Suprapubic skin (tissue), 4 donors: Measurements from ENCODE around the gene EAF2. TPM values are rescaled to one million over a fixed set of nuclear protein-coding genes. Genes with fewer than 3 reads are reported as not detected.

Experiments used
- DNase-seq, 2 donors: peaks; one replicate each; pipeline ENCODE4 v3.0.0-alpha.2; 2019; ENCODE audit warnings: low spot score in 2 of 2
- H3K27ac ChIP-seq: fragments of 200-600 bp; sonication (generic); one replicate; pipeline ENCODE4 v1.5.1; 2019
- H3K27me3 ChIP-seq: fragments of 200-600 bp; sonication (generic); one replicate; pipeline ENCODE4 v1.5.1; 2019
- H3K36me3 ChIP-seq: fragments of 200-600 bp; sonication (generic); one replicate; pipeline ENCODE4 v1.5.1; 2019
- H3K4me1 ChIP-seq: fragments of 200-600 bp; sonication (generic); one replicate; pipeline ENCODE4 v1.5.1; 2019
- H3K4me3 ChIP-seq: fragments of 200-600 bp; sonication (generic); one replicate; pipeline ENCODE4 v1.5.1; 2019; ENCODE audit warnings: mild to moderate bottlenecking
- H3K9me3 ChIP-seq: fragments of 200-600 bp; sonication (generic); one replicate; pipeline ENCODE4 v1.5.1; 2019
- CTCF ChIP-seq, 2 donors: fragments of 200-600 bp in 1 of 2; fragments of 450-650 bp in 1 of 2; sonication (generic) in 1 of 2; IDR thresholded peaks; one replicate each; pipeline ENCODE4 v1.5.1; 2016 to 2019; ENCODE audit warnings: antibody characterized with exemption in 2 of 2, mild to moderate bottlenecking in 1 of 2, moderate library complexity in 1 of 2
- EP300 ChIP-seq: sonication (generic); formaldehyde crosslinking; IDR thresholded peaks from one replicate; pipeline ENCODE4 v1.6.1; 2017; ENCODE audit warnings: antibody characterized with exemption
- POLR2A ChIP-seq, 2 donors: fragments of 450-650 bp; IDR thresholded peaks; one replicate each; pipeline ENCODE4 v1.6.1; 2017; ENCODE audit warnings: antibody characterized with exemption in 2 of 2, mild to moderate bottlenecking in 2 of 2, moderate library complexity in 2 of 2
- POLR2AphosphoS5 ChIP-seq, 3 donors: sonication (generic); formaldehyde crosslinking; IDR thresholded peaks; one replicate each; pipeline ENCODE4 v1.6.1; 2017; ENCODE audit warnings: antibody characterized with exemption in 3 of 3
- WGBS: methylation state at CpG from one replicate; pipeline ENCODE4 v1.1.5; 2018; 5-methylcytosine and 5-hydroxymethylcytosine counted together
- total RNA-seq, 4 donors: library from RNA; depleted of rRNA; stranded (reverse); fragments of >200 nt; gene quantifications; one replicate each; pipeline ENCODE4 v1.1.0, GENCODE V29; 2016

EAF2 gene
- total RNA-seq, 4 donors from 2014 or later = 1.3 to 5.8 (median 2.6) TPM

DNA sequence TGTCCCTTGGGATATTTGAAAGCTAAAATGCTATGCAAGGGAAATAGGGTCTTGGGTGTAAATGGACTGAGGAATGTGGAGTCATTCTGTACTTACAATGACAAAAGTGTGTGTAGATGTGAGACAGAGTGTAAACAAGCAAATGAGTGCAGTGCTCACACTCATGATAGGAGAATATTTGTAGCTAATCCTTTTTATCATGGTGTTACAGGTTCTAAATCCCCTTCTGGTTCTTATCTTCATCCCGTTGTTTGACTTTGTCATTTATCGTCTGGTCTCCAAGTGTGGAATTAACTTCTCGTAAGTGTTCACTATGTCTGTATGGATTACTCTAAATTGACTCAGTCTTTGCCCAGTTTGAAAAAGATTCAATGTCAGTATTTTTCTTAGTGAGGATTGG lies 89.7 kb downstream of the EAF2 start:
- WGBS = 92% methylated on average over 3 of the region's 3 CpGs
- Histone ChIP-seq H3K9me3 (no peaks in the 10 kb centered on the region), H3K36me3 (no peaks in the 10 kb centered on the region), H3K4me3 (no peak overlapping the region), H3K27me3 (no peaks in the 10 kb centered on the region), H3K27ac (no peak overlapping the region), H3K4me1 (no peaks in the 10 kb centered on the region)
- DNase-seq = no peak
- no peak for TF ChIP-seq POLR2AphosphoS5 (IDR thresholded peaks at IDR 0.05)
- no peak for TF ChIP-seq POLR2A (IDR thresholded peaks at IDR 0.05)
- TF ChIP-seq EP300 = no peak
- no peak for TF ChIP-seq CTCF (IDR thresholded peaks at IDR 0.05)

- Histone ChIP-seq H3K4me1 (no peaks in the 10 kb centered on the region), H3K36me3 (no peaks in the 10 kb centered on the region), H3K27ac (no peak overlapping the region), H3K27me3 (no peaks in the 10 kb centered on the region), H3K9me3 (no peaks in the 10 kb centered on the region), H3K4me3 (no peak overlapping the region)
- TF ChIP-seq EP300 = no peak
- no peak for TF ChIP-seq CTCF (IDR thresholded peaks at IDR 0.05)
- no peak for TF ChIP-seq POLR2A (IDR thresholded peaks at IDR 0.05)
- no peak for TF ChIP-seq POLR2AphosphoS5 (IDR thresholded peaks at IDR 0.05)
- DNase-seq = no peak
- 100% methylated on average over 1 of the region's 1 CpG for WGBS
Measured at GRCh38 chr3:121926380-121926779, 91.4 kb downstream of the EAF2 start.

Other genes starting within 250 kb of the EAF2 start
- gene FBXO40, start 241.8 kb upstream of the EAF2 start, total RNA-seq = under 1 TPM in 1 of 4 donors, not detected in 3; 0.11 TPM
- gene HCLS1, start 174.3 kb upstream of the EAF2 start, total RNA-seq = 10 to 100 TPM in 3 of 4 donors, 1 to 10 TPM in 1; 7.2 to 20.3 (median 11.8) TPM
- 10 to 100 TPM; 39.3 to 98.4 (median 53.5) TPM for gene GOLGB1, start 85.5 kb upstream of the EAF2 start, total RNA-seq
- 10 to 100 TPM in 3 of 4 donors, 1 to 10 TPM in 1; 8.1 to 35.8 (median 15.0) TPM for gene IQCB1, start 149 bp upstream of the EAF2 start, total RNA-seq
- gene SLC15A2, start 59.2 kb downstream of the EAF2 start, total RNA-seq = 1 to 10 TPM in 2 of 4 donors, under 1 TPM in 2; 0.76 to 2.3 (median 1.4) TPM
- 1 to 10 TPM; 1.9 to 3.7 (median 2.3) TPM for gene ILDR1, start 187.0 kb downstream of the EAF2 start, total RNA-seq
- 10 to 100 TPM in 1 of 4 donors, 1 to 10 TPM in 3; 2.2 to 12.2 (median 3.3) TPM for gene CD86, start 220.2 kb downstream of the EAF2 start, total RNA-seq